Smooth muscle cell (in vitro differentiated cells): ENCODE results near the gene PNKD. TPM values are rescaled to one million over a fixed set of nuclear protein-coding genes. Genes with fewer than 3 reads are reported as not detected.
"Not testable (repeated sequence)": the region's sequence is repeated elsewhere in the genome, so short reads cannot be mapped to it uniquely, and the experiment has no call there.

Experiments used
- DNase-seq: peaks from one replicate; lab custom pipeline; 2025; ENCODE audit not compliant: unreplicated experiment; lab: John Stamatoyannopoulos, UW
- H2AFZ ChIP-seq: fragments of 200-600 bp; sonication (generic); 2 replicates; pipeline ENCODE4 v1.6.0; 2016; ENCODE audit warnings: antibody characterized with exemption, low read depth, mild to moderate bottlenecking
- H3F3A ChIP-seq: fragments of 200-600 bp; sonication (generic); 2 replicates; pipeline ENCODE4 v1.6.0; 2017; ENCODE audit warnings: antibody characterized with exemption, low read depth
- H3K27ac ChIP-seq: fragments of 200-600 bp; sonication (generic); 2 replicates; pipeline ENCODE4 v1.5.1; 2016; ENCODE audit warnings: low read depth, mild to moderate bottlenecking
- H3K27me3 ChIP-seq: fragments of 200-600 bp; sonication (generic); 2 replicates; pipeline ENCODE4 v1.6.1; 2016; ENCODE audit warnings: low read depth, mild to moderate bottlenecking
- H3K36me3 ChIP-seq: fragments of 200-600 bp; sonication (generic); 2 replicates; pipeline ENCODE4 v1.5.1; 2016; ENCODE audit warnings: low read depth
- H3K4me1 ChIP-seq: fragments of 200-600 bp; sonication (generic); 2 replicates; pipeline ENCODE4 v1.5.1; 2016; ENCODE audit warnings: low read depth
- H3K4me2 ChIP-seq: fragments of 200-600 bp; sonication (generic); 2 replicates; pipeline ENCODE4 v1.6.0; 2016; ENCODE audit warnings: mild to moderate bottlenecking
- H3K4me3 ChIP-seq: fragments of 200-600 bp; sonication (generic); 2 replicates; pipeline ENCODE4 v1.5.1; 2016; ENCODE audit warnings: mild to moderate bottlenecking
- H3K79me2 ChIP-seq: fragments of 200-600 bp; sonication (generic); 2 replicates; pipeline ENCODE4 v1.6.0; 2016; ENCODE audit warnings: low read depth, mild to moderate bottlenecking
- H3K9ac ChIP-seq: fragments of 200-600 bp; sonication (generic); 2 replicates; pipeline ENCODE4 v1.6.0; 2016; ENCODE audit warnings: low read depth
- H3K9me3 ChIP-seq: fragments of 200-600 bp; sonication (generic); replicated peaks from 2 replicates; pipeline ENCODE4 v1.5.1; 2016; ENCODE audit warnings: low read depth
- H4K20me1 ChIP-seq: fragments of 200-600 bp; sonication (generic); 2 replicates; pipeline ENCODE4 v1.6.0; 2016; ENCODE audit warnings: low read depth
- CTCF ChIP-seq: fragments of 200-600 bp; sonication (generic); IDR thresholded peaks from 2 replicates; pipeline ENCODE4 v1.5.1; 2017; ENCODE audit warnings: borderline replicate concordance, mild to moderate bottlenecking, antibody characterized with exemption; ENCODE audit not compliant: insufficient read depth, poor library complexity, severe bottlenecking
- WGBS: methylation state at CpG from one replicate; pipeline ENCODE4 v1.1.7; 2016; ENCODE audit warnings: low lambda C conversion rate; 5-methylcytosine and 5-hydroxymethylcytosine counted together
- polyA plus RNA-seq: library from polyadenylated mRNA; unstranded; fragments of >200 nt; fragmentation: Nextera tagmentation; extraction: Ambion mirVana; gene quantifications from 2 replicates; pipeline ENCODE4 v1.2.1, GENCODE V29; 2016
- total RNA-seq: library from RNA; depleted of rRNA; stranded (reverse); fragments of >200 nt; gene quantifications from 2 replicates; pipeline ENCODE4 v1.2.3, GENCODE V29; 2014

Gene PNKD
- total and polyA plus RNA-seq, 2 experiments from 2014 or later: 42.0 to 126 TPM

- no peak for DNase-seq
- Histone ChIP-seq H3F3A (no peaks in the 10 kb centered on the region), H3K4me3 (no peak overlapping the region), H3K4me1 (peaks cover 5% of the 10 kb centered on the region), H3K79me2 (no peaks in the 10 kb centered on the region), H3K9me3 (no peaks in the 10 kb centered on the region), H3K27ac (no peak overlapping the region), H3K36me3 (no peaks in the 10 kb centered on the region), H2AFZ (no peak overlapping the region), H3K9ac (no peak overlapping the region), H3K4me2 (no peak overlapping the region), H4K20me1 (no peaks in the 10 kb centered on the region), H3K27me3 (no peaks in the 10 kb centered on the region)
- 79% methylated on average over 2 of the region's 2 CpGs for WGBS
- TF ChIP-seq CTCF: no peak
These were observed 42.0 kb downstream of the PNKD start for GRCh38 chr2:218312267-218312756.

GRCh38 chr2:218313356-218313755 is 43.0 kb downstream of the PNKD start:
- Histone ChIP-seq H3K9ac (no peak overlapping the region), H3K36me3 (no peaks in the 10 kb centered on the region), H3K27ac (no peak overlapping the region), H3K4me2 (no peak overlapping the region), H2AFZ (no peak overlapping the region), H3K4me1 (peaks cover 5% of the 10 kb centered on the region), H3K27me3 (no peaks in the 10 kb centered on the region), H3K4me3 (no peak overlapping the region), H4K20me1 (no peaks in the 10 kb centered on the region), H3F3A (no peaks in the 10 kb centered on the region), H3K9me3 (no peaks in the 10 kb centered on the region), H3K79me2 (no peaks in the 10 kb centered on the region)
- TF ChIP-seq CTCF: no peak
- DNase-seq: no peak
- WGBS: 100% methylated on average over 1 of the region's 1 CpG

GRCh38 chr2:218314764-218315163 is 44.4 kb downstream of the PNKD start:
- H3K36me3 ChIP-seq, H3K4me2 ChIP-seq, H3K4me1 ChIP-seq, H4K20me1 ChIP-seq, DNase-seq, H3F3A ChIP-seq, H3K79me2 ChIP-seq, H3K9ac ChIP-seq, H3K9me3 ChIP-seq, H3K4me3 ChIP-seq, H3K27ac ChIP-seq, H3K27me3 ChIP-seq, H2AFZ ChIP-seq: not testable (repeated sequence)
- WGBS: 97% methylated on average over 4 of the region's 4 CpGs

- no peak overlapping the region for H3K4me2 ChIP-seq
These were observed 45.1 kb downstream of the PNKD start for GRCh38 chr2:218315397-218315796.

More at GRCh38 chr2:218315397-218315796, 45.1 kb downstream of the PNKD start:
- H4K20me1 ChIP-seq: no peaks in the 10 kb centered on the region
- H2AFZ ChIP-seq: no peak overlapping the region
- no peak for DNase-seq
- no peaks in the 10 kb centered on the region for H3K27me3 ChIP-seq
- no peak overlapping the region for H3K4me3 ChIP-seq
- 96% methylated on average over 8 of the region's 8 CpGs for WGBS
- no peaks in the 10 kb centered on the region for H3K9me3 ChIP-seq
- peaks cover 5% of the 10 kb centered on the region for H3K4me1 ChIP-seq
- no peaks in the 10 kb centered on the region for H3F3A ChIP-seq
- H3K9ac ChIP-seq: no peak overlapping the region
- H3K27ac ChIP-seq: no peak overlapping the region
- H3K36me3 ChIP-seq: no peaks in the 10 kb centered on the region
- no peaks in the 10 kb centered on the region for H3K79me2 ChIP-seq
- no peak for TF ChIP-seq CTCF
